GM18907 (cell line): Measurements from ENCODE around the gene ATF6.
A peak's percentile ranks its signal among the peaks of the same experiment; 100 is the strongest.

Experiments used
- ATAC-seq: cut with Tn5 transposase; IDR thresholded peaks from one replicate; pipeline ENCODE4 v1.9.1; 2021; ENCODE audit warnings: mild to moderate bottlenecking, moderate library complexity; ENCODE audit not compliant: unreplicated experiment

ATF6 gene

DNA sequence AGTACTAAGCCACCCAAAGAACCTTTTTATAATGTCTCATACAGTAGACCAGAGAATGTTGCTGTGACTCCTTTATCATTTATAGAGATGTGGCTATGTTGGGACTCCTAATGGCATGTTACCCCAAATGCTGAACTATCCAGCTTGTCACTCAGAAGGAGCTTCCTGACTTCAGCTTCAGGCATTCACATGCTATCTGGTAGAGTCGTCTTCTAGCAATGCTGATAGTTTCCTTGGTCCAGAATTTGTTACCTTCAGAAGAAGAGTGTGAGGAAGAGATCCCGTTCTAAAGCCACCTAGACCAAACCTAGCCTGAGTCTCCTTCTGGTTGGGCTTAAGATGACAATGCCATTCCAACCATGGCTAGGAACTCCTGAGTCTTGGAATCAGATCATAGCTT lies 189.5 kb downstream of the ATF6 start:
- no peak for ATAC-seq

DNA sequence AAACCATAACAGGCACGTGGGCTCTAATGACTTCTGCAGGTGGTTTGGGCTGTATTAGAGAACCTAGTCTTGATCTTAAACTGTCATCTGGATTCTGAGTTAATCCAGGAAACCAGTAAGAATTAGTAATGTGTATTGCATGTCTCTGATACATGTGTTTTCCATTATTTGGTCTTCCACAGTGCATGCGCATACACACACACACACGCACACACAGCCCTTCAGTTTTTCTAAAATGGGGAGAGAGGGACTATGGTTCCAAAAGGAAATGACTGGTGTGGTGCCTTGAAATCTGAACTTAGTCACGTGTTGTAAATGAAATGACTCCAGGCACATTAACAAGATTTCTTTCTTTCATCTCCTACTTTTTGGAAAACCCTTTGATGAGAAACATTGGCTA lies 190.0 kb downstream of the ATF6 start:
- ATAC-seq, result no peak

DNA sequence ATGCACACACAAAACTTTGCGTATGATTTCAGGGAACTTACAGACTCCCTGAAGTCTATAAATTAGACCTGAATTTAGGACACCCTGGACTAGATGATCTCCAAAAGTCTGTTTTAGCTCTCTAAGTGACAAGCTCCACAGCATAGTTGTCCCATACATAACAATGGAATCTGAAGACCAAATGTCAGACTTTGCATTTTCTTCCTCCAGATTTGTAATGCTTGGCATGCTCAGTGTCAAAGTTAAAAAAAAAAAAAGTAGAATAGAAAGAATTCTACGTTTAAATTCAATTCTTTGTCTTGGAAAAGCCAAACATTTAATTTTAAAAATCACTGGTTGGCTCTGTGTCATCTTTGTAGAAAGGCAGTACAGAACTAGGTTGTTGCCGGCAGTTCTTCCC lies 190.8 kb downstream of the ATF6 start:
- ATAC-seq, result no peak

DNA sequence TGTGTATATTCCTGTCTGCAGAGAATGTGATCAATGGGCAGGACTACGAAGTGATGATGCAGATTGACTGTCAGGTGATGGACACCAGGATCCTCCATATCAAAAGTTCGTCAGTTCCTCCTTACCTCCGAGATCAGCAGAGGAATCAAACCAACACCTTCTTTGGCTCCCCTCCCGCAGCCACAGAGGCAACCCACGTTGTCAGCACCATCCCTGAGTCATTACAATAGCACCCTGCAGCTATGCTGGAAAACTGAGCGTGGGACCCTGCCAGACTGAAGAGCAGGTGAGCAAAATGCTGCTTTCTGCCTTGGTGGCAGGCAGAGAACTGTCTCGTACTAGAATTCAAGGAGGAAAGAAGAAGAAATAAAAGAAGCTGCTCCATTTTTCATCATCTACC lies 192.3 kb downstream of the ATF6 start:
- no peak for ATAC-seq

DNA sequence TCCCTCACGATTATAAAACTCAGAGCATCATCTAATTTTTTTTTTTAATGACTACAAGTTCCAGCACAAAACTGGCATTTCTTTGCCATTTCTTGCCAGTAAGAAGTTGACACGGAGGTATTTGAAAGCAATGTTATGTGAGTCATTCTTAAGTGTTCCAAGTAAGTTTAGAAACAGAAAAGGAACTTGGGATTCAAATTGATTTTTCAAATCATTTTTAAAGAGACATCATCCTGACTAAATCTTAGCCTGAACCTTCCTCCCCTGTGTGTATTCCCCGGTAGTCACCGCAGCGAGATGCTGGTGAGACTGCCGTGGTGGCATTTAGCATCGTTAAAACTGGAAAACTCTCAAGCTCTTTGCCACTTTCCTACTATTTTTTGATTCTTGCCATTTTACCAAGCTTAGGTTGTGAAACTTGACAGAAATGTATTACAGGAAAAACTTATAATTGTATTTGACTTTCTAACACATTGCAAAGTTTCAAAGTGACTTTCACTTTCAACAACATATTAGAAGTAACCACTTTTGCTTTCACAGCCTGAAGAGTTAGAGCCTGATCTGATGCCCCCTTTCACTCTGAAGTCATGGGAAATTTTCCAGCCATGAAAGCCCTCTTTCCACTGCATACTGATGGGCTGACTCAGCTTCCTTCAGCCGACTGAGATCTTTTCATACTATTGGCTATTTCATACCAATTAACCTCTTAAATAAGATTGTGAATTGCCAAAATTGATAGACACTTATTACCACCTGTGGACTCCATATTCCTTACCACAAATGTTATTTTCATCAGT lies 196.2 kb downstream of the ATF6 start:
- ATAC-seq, result peak; percentile 89

DNA sequence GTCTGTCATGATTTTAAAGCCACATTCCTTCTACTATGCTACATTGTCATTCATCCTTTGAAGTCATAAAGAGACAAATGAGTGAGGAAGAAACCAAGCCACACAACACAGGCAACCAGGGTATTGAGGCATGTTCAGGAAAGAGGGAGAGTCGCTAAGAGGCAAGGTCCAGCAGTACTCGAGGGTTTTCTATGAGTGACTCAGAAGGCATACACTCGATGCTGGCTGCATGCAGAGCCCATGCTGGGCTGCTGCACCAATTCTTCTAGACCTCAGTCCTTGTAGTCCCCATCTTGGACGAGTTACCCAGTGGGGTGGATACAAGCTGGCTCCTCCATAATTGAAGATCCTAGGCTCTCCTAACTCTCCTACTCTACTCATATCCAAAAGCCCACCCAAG lies 199.9 kb downstream of the ATF6 start:
- ATAC-seq, result no peak

DNA sequence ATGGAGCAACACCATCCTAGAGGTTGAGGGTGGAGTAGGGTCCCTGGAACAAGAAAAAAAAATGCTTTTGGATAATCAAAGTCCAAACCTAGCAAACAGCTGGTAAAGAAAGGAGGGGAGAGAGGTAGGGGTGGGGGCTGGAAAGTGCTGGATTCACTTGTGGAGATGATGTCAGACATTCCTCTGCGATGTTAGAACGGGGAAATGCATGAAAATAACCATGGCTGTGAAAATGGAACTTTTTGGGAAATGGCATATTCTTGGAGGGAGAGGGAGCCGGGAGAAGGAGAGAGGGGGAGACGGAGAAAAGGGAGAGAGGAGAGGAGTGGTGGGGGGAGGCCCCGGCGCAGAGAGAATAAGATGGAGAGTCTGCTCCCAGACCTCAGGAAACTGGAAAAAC lies 203.9 kb downstream of the ATF6 start:
- ATAC-seq, result no peak

DNA sequence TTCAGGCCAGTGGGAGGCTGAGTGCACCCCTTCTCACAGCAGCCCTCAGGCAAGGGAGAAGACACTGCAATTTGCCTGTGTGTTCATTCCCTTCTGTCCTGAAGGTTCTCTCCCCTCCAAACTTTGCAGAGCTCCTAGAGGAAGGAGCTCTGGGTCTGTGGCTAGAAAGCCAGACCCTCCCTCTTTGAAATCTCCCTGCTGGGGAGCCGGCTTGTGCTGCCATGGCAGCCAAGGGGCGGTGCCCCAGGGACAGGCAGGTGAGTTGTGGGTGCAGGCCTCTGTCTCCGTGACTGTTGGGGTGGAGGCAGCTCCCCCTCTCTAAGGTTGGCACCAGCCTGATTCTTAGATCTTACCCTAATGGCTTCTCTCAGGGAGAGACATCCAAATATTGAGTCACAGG lies 204.5 kb downstream of the ATF6 start:
- ATAC-seq, result no peak

DNA sequence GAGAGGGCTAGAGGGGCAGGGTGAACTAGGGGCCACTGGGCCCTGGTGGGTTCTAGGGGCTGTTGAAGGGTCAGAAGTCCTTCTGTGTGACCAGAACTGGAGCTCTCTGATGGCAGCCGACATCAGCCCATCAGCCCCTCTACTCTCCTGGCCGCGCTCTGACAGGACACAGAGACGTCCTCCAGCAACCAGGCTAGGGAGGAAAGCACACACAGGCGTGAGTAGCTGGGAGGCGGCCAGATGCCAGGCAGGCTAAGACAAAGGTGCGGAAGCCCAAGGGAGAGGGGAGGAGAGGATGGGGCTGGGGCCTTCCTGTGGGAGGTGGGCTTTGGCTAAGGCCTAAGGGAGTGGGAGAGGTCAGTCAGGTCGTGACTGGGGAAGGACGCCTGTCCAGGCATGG lies 206.7 kb downstream of the ATF6 start:
- ATAC-seq, result no peak

DNA sequence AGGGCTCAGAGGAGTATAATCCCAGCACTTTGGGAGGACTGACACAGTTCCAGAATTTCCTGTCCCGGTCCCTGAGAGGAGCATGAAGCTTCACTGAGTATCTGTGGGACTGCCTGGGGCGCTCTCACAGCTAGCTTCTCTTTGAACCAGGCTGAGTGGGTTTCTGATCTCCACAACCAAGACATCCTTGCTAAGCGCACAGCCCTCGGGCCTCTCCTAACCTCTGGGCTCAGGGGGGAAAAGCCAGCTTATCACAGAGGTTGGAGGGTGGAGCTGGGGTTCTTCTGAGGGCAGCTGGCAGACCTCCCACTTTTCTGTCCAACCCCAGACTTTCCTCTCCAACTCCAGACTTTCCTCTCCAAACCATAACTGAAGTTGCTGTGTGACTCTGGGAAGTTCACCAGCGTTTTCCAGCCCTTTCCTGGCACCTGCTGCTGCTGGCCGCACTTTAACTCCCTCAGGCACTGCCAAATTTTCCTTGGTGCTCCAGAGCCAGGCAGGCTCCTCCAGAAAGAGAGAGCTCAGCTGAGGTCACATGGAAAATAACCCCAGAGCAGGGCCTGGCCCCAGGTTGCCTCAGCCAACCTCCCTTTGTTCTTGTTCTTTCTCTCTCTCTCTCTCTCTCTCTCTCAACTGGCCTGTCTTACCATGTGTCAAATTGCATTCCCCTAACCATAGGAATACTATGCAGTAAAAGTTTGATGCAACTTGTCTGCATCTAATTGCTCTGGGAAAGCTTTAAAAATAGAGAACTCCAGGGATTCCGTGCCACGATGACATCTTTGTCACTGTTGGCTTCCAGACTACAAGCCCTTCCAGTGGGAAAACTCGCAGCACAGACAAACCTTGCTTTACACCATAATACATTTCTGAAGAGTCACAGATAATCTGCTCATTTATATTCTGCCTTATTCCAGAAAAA lies 208.1 kb downstream of the ATF6 start:
- ATAC-seq, result no peak

DNA sequence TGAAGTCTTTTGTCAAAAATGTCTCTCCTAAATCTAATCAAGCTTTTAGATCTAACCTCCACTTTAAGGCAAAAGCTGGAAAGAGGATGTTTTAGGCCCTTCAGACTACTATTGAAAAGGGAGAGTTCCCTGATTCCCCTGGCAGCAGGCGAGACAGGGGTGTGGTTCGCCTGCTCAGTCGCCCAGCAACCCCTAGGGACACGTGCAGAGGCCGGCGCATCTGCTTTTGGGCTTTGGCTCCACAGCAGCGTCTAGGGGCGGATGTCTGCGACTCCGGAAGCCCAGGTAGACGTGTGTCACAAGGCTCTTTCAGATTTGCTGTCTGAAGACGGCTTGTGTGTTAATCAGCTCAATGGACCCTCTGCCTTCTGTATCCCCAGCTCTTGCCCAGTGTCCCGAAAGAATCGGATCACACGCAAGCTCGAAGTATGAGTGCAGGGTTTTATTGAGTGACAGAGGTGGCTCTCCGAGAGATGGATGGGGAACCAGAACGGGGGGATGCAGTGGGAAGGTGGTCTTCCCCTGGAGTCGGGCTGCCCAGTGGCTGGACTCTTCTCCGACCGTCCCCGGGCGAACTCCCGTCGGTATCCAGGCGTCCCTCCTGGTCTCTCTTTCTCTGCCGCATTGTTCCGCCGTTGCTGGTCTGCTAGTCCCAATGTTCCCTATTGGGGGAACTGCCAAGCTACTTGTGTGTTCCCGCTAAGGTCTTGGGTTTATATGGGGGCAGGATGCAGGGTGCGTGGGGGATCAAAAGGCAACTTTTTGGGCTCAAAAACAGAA lies 212.1 kb downstream of the ATF6 start:
- ATAC-seq, result no peak

DNA sequence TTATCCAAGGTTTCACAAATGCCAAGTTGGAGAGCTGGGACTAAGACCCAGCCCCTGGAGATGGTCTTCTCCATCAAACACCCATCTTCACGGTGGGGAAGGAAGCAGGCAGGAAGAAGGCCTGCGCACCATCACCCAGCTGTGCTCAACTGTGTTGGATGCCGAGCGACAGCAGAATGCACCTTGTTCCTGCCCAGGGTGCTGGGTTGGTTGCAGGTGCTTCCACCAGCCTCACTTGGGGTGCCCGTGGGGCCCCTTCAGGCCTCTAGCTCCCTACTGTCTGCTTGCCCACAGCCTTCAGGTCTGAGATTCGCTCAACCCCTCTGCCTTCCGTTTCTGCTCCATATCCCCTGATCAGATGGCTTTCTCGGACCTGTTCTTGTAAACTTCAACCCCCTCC lies 215.0 kb downstream of the ATF6 start:
- no peak for ATAC-seq

DNA sequence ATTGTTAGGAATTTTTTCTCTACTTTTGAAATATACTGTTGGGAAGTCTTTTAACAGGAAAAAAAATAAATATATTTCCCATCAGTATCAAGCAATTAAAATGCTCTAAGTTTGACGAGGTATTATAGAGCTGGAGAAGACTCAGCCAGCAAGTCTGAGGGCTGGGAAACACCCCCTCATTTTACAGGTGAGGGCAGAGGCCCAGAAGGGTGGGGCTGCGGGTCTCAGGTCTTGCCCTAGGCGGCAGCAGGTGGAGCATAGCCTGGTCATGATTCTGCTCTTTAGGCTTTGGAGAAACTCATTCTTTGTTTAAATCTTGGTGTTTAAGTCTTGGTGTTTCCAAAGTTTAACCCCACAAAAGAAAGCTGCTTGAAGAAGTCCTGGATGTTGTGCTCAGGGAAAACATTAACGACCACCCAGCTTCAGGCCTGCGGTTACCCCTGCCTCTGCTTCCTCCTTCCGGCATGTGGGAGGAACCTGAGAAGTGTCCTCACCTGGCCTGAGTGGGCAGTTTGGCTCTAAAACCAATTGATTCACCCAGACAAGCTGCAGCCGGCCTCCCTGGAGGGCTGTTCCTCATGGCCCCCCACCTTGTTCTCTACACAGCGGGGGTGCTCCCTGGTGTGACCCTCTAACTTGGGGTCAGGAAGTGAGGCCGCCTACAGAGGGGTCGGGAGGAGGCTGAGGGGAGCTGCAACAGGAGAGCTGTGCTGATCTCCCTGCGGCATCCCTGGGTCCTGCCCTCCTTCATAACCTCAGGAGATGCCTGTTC lies 215.8 kb downstream of the ATF6 start:
- no peak for ATAC-seq

DNA sequence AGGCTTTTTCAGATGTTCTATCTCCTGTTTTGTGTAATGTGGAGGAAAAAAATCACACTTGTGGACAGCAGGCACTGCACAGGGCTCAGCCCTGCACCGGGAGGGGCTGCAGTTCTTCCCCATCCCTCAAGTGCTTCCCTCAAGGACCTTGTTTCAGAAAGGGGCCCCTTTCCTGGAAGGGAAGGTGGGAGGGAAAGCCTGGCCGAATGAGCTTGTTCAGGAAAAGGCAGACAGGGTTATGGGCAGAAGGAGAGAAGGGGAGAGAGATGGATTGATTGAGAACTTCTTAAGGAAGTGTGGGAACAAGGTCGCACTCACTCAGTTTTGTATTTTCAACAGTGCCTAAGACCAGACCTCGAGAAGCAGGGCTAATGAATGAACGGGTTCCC lies 216.4 kb downstream of the ATF6 start:
- ATAC-seq, result no peak

DNA sequence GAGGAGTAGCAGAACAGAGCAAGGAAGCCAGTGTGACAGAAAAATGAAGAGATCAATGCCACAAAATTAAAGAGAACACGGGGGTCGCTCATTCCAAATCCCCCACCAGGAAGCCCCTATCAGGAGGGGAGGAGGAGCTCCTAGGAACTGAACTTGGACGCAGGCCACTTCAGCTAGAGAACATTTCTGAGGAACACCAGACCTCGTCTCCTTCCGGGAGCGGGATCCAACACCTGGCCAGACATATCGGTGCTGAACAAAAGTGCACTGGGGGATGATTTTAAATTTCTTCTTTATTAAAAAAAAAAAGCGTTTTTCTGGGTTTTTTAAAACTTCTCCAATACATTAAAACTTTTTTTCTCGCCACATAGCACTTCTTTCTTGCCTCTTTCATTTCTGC lies 216.8 kb downstream of the ATF6 start:
- no peak for ATAC-seq

DNA sequence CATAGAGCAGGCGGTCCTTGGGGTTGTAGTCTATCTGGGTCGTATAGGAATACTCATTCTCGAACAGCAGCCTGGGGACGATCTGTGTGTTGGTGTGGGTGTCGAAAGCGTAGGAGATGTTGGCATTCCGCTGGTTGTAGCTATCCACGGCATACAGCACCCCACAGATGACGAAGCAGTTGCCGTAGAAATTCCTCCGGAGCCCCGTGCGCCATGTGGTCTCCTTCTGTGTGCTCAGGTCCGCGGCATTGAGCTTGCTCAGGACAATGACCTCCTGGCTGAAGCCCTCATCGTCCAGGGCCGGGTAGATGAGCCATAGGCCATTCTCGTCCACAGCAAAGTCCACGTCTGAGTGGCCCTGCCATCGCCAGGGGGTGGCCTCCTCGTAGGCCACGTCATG lies 217.6 kb downstream of the ATF6 start:
- no peak for ATAC-seq

DNA sequence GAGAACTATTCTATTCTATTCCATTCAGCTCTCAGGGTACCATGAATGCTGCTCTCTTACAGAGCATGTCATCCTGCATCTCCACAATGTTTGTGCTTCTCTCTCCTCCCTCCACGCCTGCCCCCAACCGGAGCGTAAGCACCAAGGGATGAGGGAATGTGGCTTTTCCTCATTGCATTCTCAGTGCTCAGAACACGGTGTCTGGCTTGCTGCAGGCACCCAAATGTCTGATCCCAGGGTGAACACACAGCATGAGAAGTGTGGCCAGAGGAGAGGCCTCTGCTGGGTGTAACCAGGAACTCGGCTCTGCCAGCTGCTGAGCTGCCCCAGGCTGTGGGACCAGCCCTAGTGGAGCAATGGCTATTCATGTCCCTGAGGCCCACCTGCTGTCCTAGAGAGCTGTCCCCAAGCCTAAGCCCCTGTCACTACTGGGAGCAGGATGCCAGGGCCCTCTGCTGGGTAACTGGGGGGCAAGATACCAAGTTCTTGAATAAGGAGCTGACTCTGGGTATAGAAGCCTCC lies 219.2 kb downstream of the ATF6 start:
- ATAC-seq, result no peak

DNA sequence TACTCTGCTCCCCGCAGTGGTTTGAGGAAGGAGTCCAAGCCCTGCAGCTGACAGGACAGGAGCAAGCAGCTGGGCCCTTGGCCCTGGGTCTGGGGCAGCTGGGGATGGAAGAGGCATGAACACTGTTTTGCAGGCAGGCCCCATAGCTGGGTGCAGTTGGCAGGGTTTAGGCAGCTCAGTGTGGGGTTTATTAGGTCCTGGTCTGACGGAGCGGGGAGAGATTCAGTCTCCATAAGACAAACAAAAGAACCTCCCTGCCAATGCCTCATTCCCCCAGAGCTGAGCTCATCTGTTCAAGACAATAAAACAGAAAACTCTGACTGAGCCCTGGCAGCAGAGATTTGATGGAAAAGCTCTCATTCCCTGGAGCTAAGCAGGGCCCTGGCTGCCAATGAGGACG lies 220.2 kb downstream of the ATF6 start:
- ATAC-seq, result no peak

DNA sequence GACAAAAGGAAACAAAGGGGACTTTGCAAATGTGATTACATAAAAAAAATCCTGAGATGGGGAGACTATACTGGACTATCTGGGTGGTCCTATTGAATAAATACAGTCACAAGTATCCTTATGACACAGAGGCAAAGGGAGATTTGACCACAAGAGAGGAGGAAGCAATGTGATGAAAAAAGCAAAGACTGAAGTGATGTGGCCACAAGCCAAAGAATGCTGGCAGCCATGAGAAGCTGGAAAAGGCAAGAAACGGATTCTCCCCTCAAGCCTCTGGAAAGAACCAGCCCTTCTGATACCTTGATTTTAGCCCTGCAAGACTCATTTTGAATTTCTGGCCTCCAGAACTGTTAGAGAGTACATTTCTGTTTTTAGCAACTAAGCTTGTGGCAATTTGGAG lies 221.2 kb downstream of the ATF6 start:
- no peak for ATAC-seq

DNA sequence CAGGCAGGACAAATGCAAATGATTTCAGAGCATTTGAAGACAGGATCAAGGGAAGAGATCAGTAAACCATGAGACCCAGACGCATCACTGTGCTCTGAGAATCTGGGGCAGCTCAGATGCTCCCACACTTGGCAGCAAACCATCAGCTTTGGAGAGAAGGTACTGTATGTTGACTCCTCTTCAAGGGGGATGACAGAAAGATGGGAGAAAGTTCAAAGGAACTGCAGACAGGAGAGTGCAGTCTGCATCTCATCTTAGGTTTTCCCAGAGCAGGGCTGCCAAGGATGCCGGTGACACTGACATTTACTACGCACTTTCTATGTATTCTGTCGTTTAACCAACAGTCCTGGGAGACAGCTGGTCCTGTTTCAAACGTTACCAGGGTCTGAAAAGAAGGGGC lies 221.8 kb downstream of the ATF6 start:
- no peak for ATAC-seq

DNA sequence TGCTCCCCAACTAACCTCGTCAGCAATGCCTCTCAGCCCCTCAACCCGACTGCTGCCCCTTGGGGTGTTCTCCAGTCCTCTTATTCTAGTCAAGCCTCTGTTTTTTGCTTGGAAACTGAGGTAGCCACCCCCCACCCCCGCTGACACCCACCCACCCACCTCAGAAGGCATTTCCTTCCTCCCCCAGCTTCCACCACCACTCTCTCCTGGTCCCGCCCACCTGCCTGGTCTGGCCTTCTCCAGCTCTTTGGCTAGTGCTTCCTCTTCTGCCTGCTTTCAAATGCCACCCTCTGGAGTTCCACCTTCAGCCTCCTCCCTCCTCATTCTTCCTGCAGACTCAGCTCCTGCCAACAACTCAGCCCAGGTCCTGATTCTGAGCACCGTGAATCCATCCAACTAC lies 222.3 kb downstream of the ATF6 start:
- ATAC-seq, result no peak
